Uterus (tissue), 4 donors: ENCODE results near the gene SPRR2E. TPM values are rescaled to one million over a fixed set of nuclear protein-coding genes. Genes with fewer than 3 reads are reported as not detected.
"Not testable (repeated sequence)": the region's sequence is repeated elsewhere in the genome, so short reads cannot be mapped to it uniquely, and the experiment has no call there.

ENCODE experiments used
- DNase-seq, 2 donors: peaks; one replicate each; pipeline ENCODE4 v3.0.0-alpha.2; 2019 to 2020
- H3K27ac ChIP-seq, 2 donors: fragments of 200-600 bp; sonication (generic); 1 replicate in 1 of 2; 2 replicates in 1 of 2; pipeline ENCODE4 v1.5.1; 2016 to 2018
- H3K27me3 ChIP-seq, 2 donors: fragments of 200-600 bp; sonication (generic); one replicate each; pipeline ENCODE4 v1.5.1; 2018 to 2019; ENCODE audit warnings: control low read depth in 1 of 2
- H3K36me3 ChIP-seq, 2 donors: fragments of 200-600 bp; sonication (generic); one replicate each; pipeline ENCODE4 v1.5.1; 2019; ENCODE audit warnings: control low read depth in 1 of 2
- H3K4me1 ChIP-seq, 2 donors: fragments of 200-600 bp; sonication (generic); one replicate each; pipeline ENCODE4 v1.5.1; 2018 to 2019; ENCODE audit warnings: control low read depth in 1 of 2
- H3K4me3 ChIP-seq, 2 donors: fragments of 200-600 bp; sonication (generic); 1 replicate in 1 of 2; 2 replicates in 1 of 2; pipeline ENCODE4 v1.5.1; 2018 to 2019; ENCODE audit warnings: mild to moderate bottlenecking in 1 of 2
- H3K9me3 ChIP-seq, 2 donors: fragments of 200-600 bp; sonication (generic); one replicate each; pipeline ENCODE4 v1.5.1; 2019; ENCODE audit warnings: control low read depth in 1 of 2
- CTCF ChIP-seq, 4 experiments: fragments of 200-600 bp in 2 of 4; fragments of 450-650 bp in 2 of 4; sonication (generic) in 2 of 4; IDR thresholded peaks; one replicate each; pipeline ENCODE4 v1.5.1; 2016 to 2019; ENCODE audit warnings: antibody characterized with exemption in 4 of 4, mild to moderate bottlenecking in 2 of 4, moderate library complexity in 1 of 4
- POLR2A ChIP-seq, 2 donors: fragments of 450-650 bp; IDR thresholded peaks; one replicate each; pipeline ENCODE4 v1.6.1; 2016; ENCODE audit warnings: antibody characterized with exemption in 2 of 2, mild to moderate bottlenecking in 1 of 2, moderate library complexity in 1 of 2
- intact Hi-C: fragments of 100-400 bp; cut with DNase I; formaldehyde crosslinking; loops from one replicate; pipeline ENCODE4 v1.15.1; 2023; ENCODE audit warnings: low total_unique reads
- total RNA-seq, 4 donors: library from RNA; depleted of rRNA in 3 of 4; stranded (reverse); fragments of >200 nt in 3 of 4; gene quantifications; one replicate each; pipeline versions ENCODE4 v1.1.0 to v1.2.4, GENCODE V29; 2014 to 2023
- donor health status: DM: yes; HTN: yes; CAD: no.

The SPRR2E gene
- total RNA-seq, 4 donors from 2014 or later, result not detected

GRCh38 chr1:153127296-153127695 is 33.0 kb upstream of the SPRR2E start:
- Histone ChIP-seq H3K4me1 (no peaks in the 10 kb centered on the region), H3K9me3 (no peaks in the 10 kb centered on the region), H3K27ac (no peak overlapping the region), H3K36me3 (no peaks in the 10 kb centered on the region), H3K27me3 (no peaks in the 10 kb centered on the region), H3K4me3 (no peak overlapping the region)
- no peak for DNase-seq
- TF ChIP-seq POLR2A (IDR thresholded peaks at IDR 0.05), result no peak
- TF ChIP-seq CTCF (IDR thresholded peaks at IDR 0.05), result no peak
- intact Hi-C loops, result no loop called here

DNA sequence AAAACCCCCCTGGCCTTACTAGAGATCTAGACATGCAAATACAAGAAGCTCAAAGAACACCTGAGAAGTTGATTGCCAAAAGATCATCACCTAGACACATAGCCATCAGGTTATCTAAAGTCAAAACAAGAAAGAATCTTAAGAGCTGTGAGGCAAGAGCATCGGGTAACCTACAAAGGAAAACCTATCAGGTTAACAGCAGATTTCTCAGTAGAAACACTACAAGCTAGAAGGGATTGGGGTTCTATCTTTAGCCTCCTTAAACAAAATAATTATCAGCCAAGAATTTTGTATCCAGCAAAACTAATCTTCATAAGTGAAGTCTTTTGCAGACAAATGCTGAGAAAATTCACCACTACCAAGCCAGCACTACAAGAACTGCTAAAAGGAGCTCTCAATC is 31.2 kb upstream of the SPRR2E start:
- H3K9me3 ChIP-seq, result no peaks in the 10 kb centered on the region
- no peaks in the 10 kb centered on the region for H3K27me3 ChIP-seq
- DNase-seq, result no peak

DNA sequence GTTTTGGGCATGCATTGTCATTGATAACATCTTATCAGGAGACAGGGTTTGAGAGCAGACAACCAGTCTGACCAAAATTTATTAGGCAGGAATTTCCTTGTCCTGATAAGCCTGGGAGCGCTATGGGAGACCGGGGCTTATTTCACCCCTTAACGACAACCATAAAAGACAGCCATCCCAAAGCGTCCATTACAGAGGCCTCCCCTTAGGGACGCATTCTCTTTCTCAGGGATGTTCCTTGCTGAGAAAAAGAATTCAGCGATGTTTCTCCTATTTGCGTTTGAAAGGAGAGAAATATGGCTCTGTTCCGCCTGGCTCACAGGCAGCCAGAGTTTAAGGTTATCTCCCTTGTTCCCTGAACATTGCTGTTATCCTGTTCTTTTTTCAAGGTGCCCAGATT is 29.5 kb upstream of the SPRR2E start:
- intact Hi-C loops, DNase-seq, H3K4me1 ChIP-seq, H3K27me3 ChIP-seq, H3K36me3 ChIP-seq, H3K27ac ChIP-seq, H3K4me3 ChIP-seq, H3K9me3 ChIP-seq: not testable (repeated sequence)

More for the DNA sequence above, 31.2 kb upstream of the SPRR2E start:
- Histone ChIP-seq H3K4me3 (no peak overlapping the region), H3K4me1 (no peaks in the 10 kb centered on the region), H3K27ac (no peak overlapping the region), H3K36me3 (no peaks in the 10 kb centered on the region)
- intact Hi-C loops, result no loop called here
- TF ChIP-seq CTCF (IDR thresholded peaks at IDR 0.05) (no peak), POLR2A (IDR thresholded peaks at IDR 0.05) (no peak)

DNA sequence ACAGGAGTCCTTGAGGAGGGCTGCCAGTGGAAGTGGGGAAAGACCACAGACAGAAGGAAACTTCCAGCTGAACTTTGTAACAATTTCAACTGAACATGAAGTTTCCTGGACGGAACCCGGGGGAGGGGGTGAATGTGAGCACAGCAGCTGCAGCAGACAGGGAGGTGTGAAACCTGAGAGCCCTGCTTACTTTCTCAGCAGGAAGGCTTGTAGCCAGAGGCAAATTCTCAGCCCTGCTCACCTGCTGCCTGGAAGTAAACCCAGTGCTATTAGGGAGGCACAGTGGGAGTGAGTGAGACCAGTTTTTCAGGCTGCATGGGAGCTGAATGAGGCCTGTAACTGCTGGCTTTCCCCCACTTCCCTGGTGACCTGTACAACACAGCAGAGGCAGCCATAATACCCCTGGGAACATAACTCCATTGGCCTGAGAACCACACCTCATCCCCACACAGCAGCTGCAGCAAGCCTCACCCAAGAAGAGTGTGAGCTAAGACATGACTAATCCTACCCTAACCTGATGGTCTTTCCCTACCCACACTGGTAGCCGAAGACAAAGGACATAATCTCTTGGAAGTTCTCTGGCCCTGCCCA is 28.6 kb upstream of the SPRR2E start:
- no peaks in the 10 kb centered on the region for H3K27me3 ChIP-seq
- no peaks in the 10 kb centered on the region for H3K4me1 ChIP-seq
- no peak for DNase-seq
- no peaks in the 10 kb centered on the region for H3K36me3 ChIP-seq
- intact Hi-C loops, result no loop called here
- TF ChIP-seq POLR2A (IDR thresholded peaks at IDR 0.05), result no peak
- no peak for TF ChIP-seq CTCF (IDR thresholded peaks at IDR 0.05)
- no peak overlapping the region for H3K27ac ChIP-seq
- H3K4me3 ChIP-seq, result no peak overlapping the region
- no peaks in the 10 kb centered on the region for H3K9me3 ChIP-seq

DNA sequence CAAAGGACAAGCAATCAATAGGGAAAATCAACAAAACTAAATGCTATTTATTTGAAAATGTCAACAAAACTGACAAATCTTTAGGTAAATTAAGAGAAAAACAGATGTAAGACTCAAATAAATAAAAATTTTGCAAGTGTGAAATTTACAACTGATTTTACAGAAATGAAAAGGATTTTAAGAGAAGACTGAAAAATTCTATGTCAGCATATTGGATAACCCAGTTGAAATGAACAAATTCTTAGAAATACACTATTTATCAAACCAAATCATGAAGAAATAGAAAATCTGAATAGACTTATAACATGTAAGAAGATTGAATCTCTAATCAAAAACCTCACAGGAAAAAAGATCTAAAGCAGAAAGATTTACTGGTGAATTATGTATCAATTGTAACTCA is 26.6 kb upstream of the SPRR2E start:
- Histone ChIP-seq H3K4me3 (no peak overlapping the region), H3K4me1 (no peaks in the 10 kb centered on the region), H3K27ac (no peak overlapping the region), H3K27me3 (no peaks in the 10 kb centered on the region), H3K36me3 (no peaks in the 10 kb centered on the region), H3K9me3 (no peaks in the 10 kb centered on the region)
- no peak for DNase-seq
- intact Hi-C loops, result no loop called here
- TF ChIP-seq CTCF (IDR thresholded peaks at IDR 0.05) (no peak), POLR2A (IDR thresholded peaks at IDR 0.05) (no peak)

DNA sequence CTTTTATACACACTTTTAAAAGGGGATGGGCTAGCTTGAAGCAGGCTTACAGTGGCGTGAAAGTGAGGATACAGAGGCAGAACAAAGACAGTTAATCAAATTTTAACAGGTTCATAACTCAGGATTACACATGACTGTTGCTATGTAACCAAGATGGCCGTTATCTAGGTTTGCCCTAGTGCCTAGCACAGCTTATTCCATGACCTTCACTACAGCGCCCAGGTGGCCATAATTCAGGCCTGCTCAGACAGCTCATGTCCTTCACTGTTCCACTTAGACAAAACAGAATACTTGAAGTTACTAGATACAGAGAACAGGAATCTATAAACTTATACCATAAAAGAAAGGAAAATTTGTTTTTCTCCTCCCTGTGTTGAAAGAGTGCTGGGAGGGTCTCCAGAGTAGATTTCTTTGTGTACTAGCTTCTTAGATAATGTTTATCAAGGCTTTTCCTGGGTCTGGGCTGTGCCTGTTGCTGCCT is 25.2 kb upstream of the SPRR2E start:
- TF ChIP-seq CTCF (IDR thresholded peaks at IDR 0.05) (no peak), POLR2A (IDR thresholded peaks at IDR 0.05) (no peak)
- no peak for DNase-seq
- no peaks in the 10 kb centered on the region for H3K36me3 ChIP-seq
- no peaks in the 10 kb centered on the region for H3K4me1 ChIP-seq
- H3K4me3 ChIP-seq, result no peak overlapping the region
- H3K27me3 ChIP-seq, result no peaks in the 10 kb centered on the region
- intact Hi-C loops, result no loop called here
- no peak overlapping the region for H3K27ac ChIP-seq
- H3K9me3 ChIP-seq, result no peaks in the 10 kb centered on the region

- intact Hi-C loops, H3K4me1 ChIP-seq, H3K27ac ChIP-seq, H3K9me3 ChIP-seq, DNase-seq, H3K4me3 ChIP-seq, H3K27me3 ChIP-seq, H3K36me3 ChIP-seq: not testable (repeated sequence)
Observed at GRCh38 chr1:153115264-153115663, 20.9 kb upstream of the SPRR2E start.
